GM10248 (cell line): ENCODE results near the gene ANAPC1.
"Not testable (repeated sequence)": the region's sequence is repeated elsewhere in the genome, so short reads cannot be mapped to it uniquely, and the experiment has no call there.

Experiments used
- CTCF ChIA-PET: fragments of 300-600 bp; sonication (Branson Sonifier 250); formaldehyde crosslinking; extraction: SDS; loops from one replicate; lab custom pipeline; 2021; ENCODE audit warnings: antibody characterized with exemption; lab: Yijun Ruan, JAX
- POLR2A ChIA-PET: fragments of 350-650 bp; sonication (Branson Sonifier 250); formaldehyde crosslinking; extraction: SDS; loops from one replicate; lab custom pipeline; 2020; ENCODE audit warnings: antibody characterized with exemption; lab: Yijun Ruan, JAX
- DNase-seq: peaks from one replicate; pipeline ENCODE4 v3.0.0; 2012; ENCODE audit errors: extremely low spot score
- CTCF ChIP-seq: IDR thresholded peaks from 2 replicates; pipeline ENCODE4 v1.5.1; 2012; ENCODE audit warnings: mild to moderate bottlenecking, low read depth; ENCODE audit errors: extremely low read depth, missing control alignments, control extremely low read depth

The ANAPC1 gene

GRCh38 chr2:111910609-111911277, 26.8 kb upstream of the ANAPC1 start:
- DNase-seq: no peak
- no peak for TF ChIP-seq CTCF
- POLR2A ChIA-PET: interaction anchor here (0.7 kb wide), 1 partner anchor 11 kb away, joined by 7 read pairs; no protein-coding TSS in a partner anchor
- CTCF ChIA-PET: interaction anchor here (0.8 to 1.9 kb wide), 3 partner anchors 14 to 21 kb away, joined by 3 to 6 read pairs (median 5); no protein-coding TSS in a partner anchor

GRCh38 chr2:111909997-111910396, 26.0 kb upstream of the ANAPC1 start:
- CTCF ChIA-PET: interaction anchor here (0.8 to 1.9 kb wide), 4 partner anchors 14 to 23 kb away, joined by 3 to 6 read pairs (median 4); no protein-coding TSS in a partner anchor
- DNase-seq, POLR2A ChIA-PET: not testable (repeated sequence)

GRCh38 chr2:111909079-111909478, 25.1 kb upstream of the ANAPC1 start:
- ChIA-PET POLR2A (no interaction called here), CTCF (no interaction called here)
- no peak for TF ChIP-seq CTCF
- no peak for DNase-seq

GRCh38 chr2:111908578-111908977, 24.6 kb upstream of the ANAPC1 start:
- no peak for DNase-seq
- POLR2A ChIA-PET: no interaction called here
- TF ChIP-seq CTCF: no peak
- CTCF ChIA-PET: no interaction called here

GRCh38 chr2:111905990-111906735, 22.2 kb upstream of the ANAPC1 start:
- ChIA-PET POLR2A (interaction anchor here (0.6 kb wide), 1 partner anchor 14 kb away, joined by 8 read pairs; no protein-coding TSS in a partner anchor), CTCF (interaction anchor here (1.4 kb wide), 1 partner anchor 10 kb away, joined by 3 read pairs; no protein-coding TSS in a partner anchor)
- DNase-seq: no peak
- no peak for TF ChIP-seq CTCF

GRCh38 chr2:111905475-111905869, 21.5 kb upstream of the ANAPC1 start:
- DNase-seq, POLR2A ChIA-PET: not testable (repeated sequence)
- CTCF ChIA-PET: interaction anchor here (1.4 kb wide), 1 partner anchor 9 kb away, joined by 3 read pairs; no protein-coding TSS in a partner anchor

- no peak for TF ChIP-seq CTCF
- CTCF ChIA-PET: interaction anchor here (1.4 kb wide), 1 partner anchor 8 kb away, joined by 3 read pairs; no protein-coding TSS in a partner anchor
- POLR2A ChIA-PET: no interaction called here
- DNase-seq: no peak
Observed at GRCh38 chr2:111904726-111905474, 20.9 kb upstream of the ANAPC1 start.
